Midbrain (tissue), 1 donor: ENCODE measurements around the gene SCARF2.
"Not testable (repeated sequence)": the region's sequence is repeated elsewhere in the genome, so short reads cannot be mapped to it uniquely, and the experiment has no call there.

ENCODE experiments used
- DNase-seq: peaks from one replicate; lab custom pipeline; 2025; lab: John Stamatoyannopoulos, UW

Gene SCARF2

DNA sequence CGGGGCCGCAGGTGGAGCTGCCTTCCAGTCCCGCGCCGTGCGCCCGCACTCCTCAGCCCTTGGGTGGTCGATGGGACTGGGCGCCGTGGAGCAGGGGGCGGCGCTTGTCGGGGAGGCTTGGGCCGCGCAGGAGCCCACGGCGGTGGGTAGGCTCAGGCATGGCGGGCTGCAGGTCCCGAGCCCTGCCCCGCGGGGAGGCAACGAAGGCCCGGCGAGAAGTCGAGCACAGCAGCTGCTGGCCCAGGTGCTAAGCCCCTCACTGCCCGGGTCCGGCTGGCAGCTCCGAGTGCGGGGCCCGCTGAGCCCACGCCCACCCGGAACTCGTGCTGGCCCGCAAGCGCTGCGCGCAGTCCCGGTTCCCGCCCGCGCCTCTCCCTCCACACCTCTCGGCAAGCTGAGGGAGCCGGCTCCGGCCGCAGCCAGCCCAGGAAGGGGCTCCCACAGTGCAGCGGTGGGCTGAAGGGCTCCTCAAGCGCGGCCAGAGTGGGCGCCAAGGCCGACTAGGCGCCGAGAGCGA lies 45.2 kb downstream of the SCARF2 start:
- DNase-seq: not testable (repeated sequence)

DNA sequence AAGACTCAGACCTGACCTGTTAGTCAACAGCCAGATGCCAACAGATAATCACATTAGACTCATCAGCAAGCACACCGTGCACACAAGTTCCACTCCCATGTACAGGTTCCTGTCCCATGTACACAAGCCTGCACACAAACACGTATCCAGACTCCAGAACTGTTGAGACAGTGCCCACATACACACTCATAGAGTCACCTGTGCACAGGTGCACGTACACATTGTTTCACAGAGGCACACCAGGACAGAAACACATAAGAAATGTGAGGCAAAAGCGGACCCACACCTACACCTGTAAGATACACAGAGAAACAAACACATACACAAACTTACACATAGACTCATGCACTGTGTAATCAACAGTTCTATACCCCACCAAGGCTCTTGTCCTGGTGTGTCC lies 46.4 kb downstream of the SCARF2 start:
- no peak for DNase-seq

GRCh38 chr22:20390394-20390907 lies 47.2 kb downstream of the SCARF2 start:
- DNase-seq: no peak

DNA sequence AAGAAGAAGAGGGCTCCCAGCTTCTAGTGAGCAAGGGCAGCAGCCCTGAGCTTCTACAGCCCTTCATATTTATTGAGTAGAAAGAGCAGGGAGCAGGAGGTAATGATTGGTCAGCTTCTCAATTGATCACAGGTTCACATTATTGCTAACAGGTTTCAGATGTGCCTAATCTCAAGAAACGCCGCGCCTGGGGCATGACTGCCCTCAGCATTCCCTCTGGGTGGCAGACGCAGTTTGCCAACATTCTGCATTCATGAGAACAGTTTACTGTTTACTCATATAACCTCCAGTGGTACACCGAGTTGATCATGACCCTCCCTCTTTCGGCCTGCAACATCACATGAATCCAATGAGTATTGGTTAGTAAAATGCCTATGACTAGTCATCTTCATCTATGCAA lies 48.3 kb downstream of the SCARF2 start:
- no peak for DNase-seq

- DNase-seq: no peak
Measured at GRCh38 chr22:20388200-20388599, 49.4 kb downstream of the SCARF2 start.

DNA sequence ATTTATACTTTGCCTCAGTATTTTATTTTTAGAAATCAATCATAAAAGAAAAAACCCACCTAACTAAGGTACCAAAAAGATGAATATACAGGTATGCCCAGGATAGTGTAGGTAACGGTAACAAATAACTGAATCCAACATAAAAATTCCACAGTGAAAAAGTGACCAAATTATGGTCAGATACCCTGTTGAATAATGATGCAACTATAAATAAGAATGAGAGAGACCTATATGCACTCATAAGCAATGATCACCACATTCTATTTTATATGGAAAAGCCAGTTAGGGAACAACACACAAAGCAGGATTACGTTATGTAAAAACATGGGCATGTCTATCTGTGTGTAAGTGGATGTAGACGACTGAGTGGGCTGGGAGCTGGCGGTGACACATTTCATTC lies 50.7 kb downstream of the SCARF2 start:
- DNase-seq: no peak

DNA sequence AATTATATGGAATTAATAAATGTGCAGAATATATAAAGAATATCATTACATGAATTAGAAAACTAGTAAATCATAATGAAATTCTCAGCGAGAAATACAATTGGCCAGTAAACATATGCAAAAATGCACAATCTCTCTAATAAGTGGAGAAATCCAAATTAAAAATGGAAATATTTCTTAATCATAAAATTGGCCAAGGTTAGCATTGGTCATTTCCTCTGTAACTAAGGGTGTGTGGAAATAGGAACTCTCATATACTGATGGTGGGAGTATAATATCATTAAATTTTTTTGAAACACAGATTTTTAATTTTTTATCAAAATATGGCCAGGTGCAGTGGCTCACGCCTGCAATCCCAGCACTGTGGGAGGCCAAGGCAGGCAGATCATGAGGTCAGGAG lies 51.3 kb downstream of the SCARF2 start:
- DNase-seq: no peak

DNA sequence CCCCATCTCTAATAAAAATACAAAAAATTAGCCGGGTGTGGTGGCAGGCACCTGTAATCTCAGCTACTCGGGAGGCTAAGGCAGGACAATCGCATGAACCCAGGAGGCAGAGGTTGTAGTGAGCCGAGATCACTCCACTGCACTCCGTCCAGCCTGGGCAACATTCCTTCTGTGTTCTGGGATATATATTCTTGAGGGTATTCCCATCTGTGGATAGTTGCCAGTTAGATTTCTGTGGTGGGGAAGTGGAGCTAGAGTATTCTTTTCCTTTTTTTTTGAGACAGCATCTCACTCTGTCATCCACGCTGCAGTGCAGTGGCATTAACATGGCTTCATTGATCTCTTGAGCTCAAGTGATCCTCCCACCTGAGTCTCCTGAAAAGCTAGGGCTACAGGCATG lies 52.8 kb downstream of the SCARF2 start:
- no peak for DNase-seq

GRCh38 chr22:20384171-20384570 lies 53.5 kb downstream of the SCARF2 start:
- no peak for DNase-seq

- DNase-seq: no peak
Measured at GRCh38 chr22:20383538-20383937, 54.1 kb downstream of the SCARF2 start.

GRCh38 chr22:20380486-20380885 lies 57.1 kb downstream of the SCARF2 start:
- no peak for DNase-seq

DNA sequence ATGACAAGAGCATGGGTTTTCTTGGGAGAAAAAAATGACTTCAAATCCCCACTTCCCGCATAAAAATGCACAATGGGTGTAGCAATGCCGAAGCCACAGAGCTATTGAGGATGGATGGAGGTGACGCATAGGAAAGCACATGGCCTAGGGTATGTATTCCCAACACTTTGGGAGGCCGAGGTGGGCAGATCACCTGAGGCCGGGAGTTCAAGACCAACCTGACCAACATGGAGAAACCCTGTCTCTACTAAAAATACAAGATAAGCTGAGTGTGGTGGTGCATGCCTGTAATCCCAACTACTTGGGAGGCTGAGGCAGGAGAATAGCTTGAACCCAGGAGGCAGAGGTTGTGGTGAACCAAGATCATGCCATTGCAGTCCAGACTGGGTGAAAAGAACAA lies 58.9 kb downstream of the SCARF2 start:
- DNase-seq: not testable (repeated sequence)

DNA sequence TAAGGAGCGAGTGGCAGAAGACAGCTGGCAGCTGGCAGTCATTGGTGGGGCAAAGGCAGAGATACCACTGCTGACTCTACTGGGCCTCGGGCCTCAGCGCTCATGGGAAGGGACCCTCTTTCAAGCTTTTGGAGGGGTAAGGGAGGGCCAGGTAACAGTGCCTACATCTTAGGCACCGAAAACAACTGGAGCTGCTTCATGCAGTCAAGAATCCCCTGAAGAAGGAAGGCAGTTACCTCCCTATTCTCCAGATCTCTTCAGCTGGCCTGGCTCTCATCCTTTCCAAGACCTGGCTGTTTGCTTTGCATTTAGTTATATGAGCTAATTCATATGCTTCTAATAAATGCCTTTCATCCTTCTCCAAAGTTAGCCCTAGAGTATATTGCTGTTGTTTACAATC lies 59.5 kb downstream of the SCARF2 start:
- no peak for DNase-seq

GRCh38 chr22:20376983-20377382 lies 60.6 kb downstream of the SCARF2 start:
- not testable (repeated sequence) for DNase-seq

DNA sequence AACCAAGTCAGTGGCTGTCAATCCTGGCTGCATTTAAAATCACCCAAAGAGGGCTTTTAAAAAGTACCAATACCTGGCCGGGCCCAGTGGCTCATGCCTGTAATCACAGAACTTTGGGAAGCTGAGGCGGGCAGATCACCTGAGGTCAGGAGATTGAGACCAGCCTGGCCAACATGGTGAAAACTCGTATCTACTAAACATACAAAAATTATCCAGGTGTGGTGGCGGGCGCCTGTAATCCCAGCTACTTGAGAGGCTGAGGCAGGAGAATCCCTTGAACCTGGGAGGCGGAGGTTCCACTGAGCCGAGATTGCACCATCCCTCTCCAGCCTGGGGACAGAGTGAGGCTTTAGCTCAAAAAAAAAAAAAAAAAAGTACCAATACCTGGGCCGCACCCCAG lies 61.3 kb downstream of the SCARF2 start:
- DNase-seq: not testable (repeated sequence)
